ENCODE data around the gene SLC43A2. TPM values are rescaled to one million over a fixed set of nuclear protein-coding genes. Genes with fewer than 3 reads are reported as not detected.

SLC43A2 gene
- polyA plus RNA-seq, 2 of the 4 experiments (the other 2 are of a cell fraction) = 3.5 to 7.0 TPM

DNA sequence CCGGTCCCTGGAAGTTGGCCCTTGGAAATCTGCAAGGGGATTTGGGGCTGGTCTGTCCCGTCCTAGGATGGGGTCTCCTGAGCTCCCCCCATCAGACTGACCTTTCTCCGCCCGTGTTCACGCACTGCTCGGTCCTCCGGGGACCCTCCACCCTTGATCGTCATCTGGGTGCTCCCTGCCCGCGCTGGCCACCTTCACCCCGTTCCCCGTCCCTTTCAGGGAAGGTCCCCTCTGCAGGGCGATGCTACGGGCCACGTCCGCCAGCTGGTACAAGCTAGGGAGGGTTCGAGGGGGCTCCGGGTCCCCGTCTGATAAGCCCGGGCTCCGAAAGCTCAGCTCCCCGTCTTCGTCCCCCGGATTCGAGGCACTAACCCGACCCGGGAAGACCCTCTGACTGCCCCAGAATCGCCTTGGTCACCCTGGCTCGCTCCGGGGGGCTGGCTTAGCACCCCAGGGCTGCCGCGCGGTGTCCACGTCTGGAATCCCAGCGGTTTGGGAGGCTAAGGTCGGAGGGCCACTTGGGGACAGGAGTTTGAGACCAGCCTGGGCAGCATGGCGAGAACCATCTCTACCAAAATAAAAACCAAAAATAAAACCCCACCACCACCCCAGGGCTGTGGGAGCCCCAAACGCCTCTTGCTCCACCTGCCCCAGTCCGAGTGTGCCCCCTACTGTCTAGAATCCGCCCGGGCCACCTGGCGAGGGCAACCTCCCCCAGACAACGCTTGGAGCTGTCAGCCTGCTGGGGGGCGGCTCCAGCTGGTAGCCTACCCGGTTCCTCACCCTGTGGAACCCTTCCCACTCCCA lies 1.1 kb upstream of the SLC43A2 start:
- FAIRE-seq (no peak), DNase-seq (ENCODE audit: low read depth in 1 of 2, low spot score in 1 of 2) (peak; percentile 73 to 76), ATAC-seq (peak; percentile 31 to 49)
- H3K9me3 ChIP-seq = no peaks in the 10 kb centered on the region
- H3K4me3 ChIP-seq = peak overlapping the region; percentile 71
- CTCF ChIA-PET = interaction anchor here (0.5 to 14.7 kb wide), 55 partner anchors 10 to 881 kb away, joined by 3 to 497 read pairs (median 4); partner anchors contain the start of genes CRK, INPP5K, MYO1C and PITPNA
- peak overlapping the region; percentile 95 for H3K4me2 ChIP-seq
- peak overlapping the region; percentile 80 to 88 for H3K27ac ChIP-seq
- POLR2A ChIA-PET = interaction anchor here (0.5 to 3.4 kb wide), 13 partner anchors 12 to 174 kb away, joined by 3 to 49 read pairs (median 9); partner anchors contain the start of genes CRK, INPP5K and PITPNA
- 0 out of 3 replicates have a peak, but pooled peaks cover 4% of the 10 kb centered on the region for H3K4me1 ChIP-seq
- WGBS (ENCODE audit: missing lambda C conversion rate) = 6% methylated on average over 24 of the region's 45 CpGs
- TF ChIP-seq SMC3 (IDR thresholded peaks at IDR 0.05) (peak; percentile 91), MAX (IDR thresholded peaks at IDR 0.05) (peak; percentile 44; the same call in 1 of the 2 replicates), RAD21 (conservative IDR thresholded peaks at IDR 0.05 in 1 of 2, IDR thresholded peaks at IDR 0.05 in 1 of 2) (peak; percentile 93), RNF2 (IDR thresholded peaks at IDR 0.05; ENCODE audit: borderline replicate concordance, low read depth) (peak; percentile 95), KDM1A (IDR thresholded peaks at IDR 0.05; ENCODE audit: low read depth) (0 out of 2 replicates have a peak, but pooled peaks have one; percentile 29), ATOH8 (CRISPR knock-in tag; IDR thresholded peaks at IDR 0.05; ENCODE audit: low read depth) (no peak), RARB (CRISPR knock-in tag; IDR thresholded peaks at IDR 0.05) (no peak), HDAC2 (IDR thresholded peaks at IDR 0.05) (no peak), CHD4 (IDR thresholded peaks at IDR 0.05; ENCODE audit: borderline replicate concordance) (peak; percentile 61; the same call in 1 of the 2 replicates)
- TF ChIP-seq, protein P1, sequence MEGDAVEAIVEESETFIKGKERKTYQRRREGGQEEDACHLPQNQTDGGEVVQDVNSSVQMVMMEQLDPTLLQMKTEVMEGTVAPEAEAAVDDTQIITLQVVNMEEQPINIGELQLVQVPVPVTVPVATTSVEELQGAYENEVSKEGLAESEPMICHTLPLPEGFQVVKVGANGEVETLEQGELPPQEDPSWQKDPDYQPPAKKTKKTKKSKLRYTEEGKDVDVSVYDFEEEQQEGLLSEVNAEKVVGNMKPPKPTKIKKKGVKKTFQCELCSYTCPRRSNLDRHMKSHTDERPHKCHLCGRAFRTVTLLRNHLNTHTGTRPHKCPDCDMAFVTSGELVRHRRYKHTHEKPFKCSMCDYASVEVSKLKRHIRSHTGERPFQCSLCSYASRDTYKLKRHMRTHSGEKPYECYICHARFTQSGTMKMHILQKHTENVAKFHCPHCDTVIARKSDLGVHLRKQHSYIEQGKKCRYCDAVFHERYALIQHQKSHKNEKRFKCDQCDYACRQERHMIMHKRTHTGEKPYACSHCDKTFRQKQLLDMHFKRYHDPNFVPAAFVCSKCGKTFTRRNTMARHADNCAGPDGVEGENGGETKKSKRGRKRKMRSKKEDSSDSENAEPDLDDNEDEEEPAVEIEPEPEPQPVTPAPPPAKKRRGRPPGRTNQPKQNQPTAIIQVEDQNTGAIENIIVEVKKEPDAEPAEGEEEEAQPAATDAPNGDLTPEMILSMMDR (IDR thresholded peaks at IDR 0.05) = peak; percentile 78
- TF ChIP-seq, protein P2, sequence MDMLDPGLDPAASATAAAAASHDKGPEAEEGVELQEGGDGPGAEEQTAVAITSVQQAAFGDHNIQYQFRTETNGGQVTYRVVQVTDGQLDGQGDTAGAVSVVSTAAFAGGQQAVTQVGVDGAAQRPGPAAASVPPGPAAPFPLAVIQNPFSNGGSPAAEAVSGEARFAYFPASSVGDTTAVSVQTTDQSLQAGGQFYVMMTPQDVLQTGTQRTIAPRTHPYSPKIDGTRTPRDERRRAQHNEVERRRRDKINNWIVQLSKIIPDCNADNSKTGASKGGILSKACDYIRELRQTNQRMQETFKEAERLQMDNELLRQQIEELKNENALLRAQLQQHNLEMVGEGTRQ (IDR thresholded peaks at IDR 0.05) = no peak

DNA sequence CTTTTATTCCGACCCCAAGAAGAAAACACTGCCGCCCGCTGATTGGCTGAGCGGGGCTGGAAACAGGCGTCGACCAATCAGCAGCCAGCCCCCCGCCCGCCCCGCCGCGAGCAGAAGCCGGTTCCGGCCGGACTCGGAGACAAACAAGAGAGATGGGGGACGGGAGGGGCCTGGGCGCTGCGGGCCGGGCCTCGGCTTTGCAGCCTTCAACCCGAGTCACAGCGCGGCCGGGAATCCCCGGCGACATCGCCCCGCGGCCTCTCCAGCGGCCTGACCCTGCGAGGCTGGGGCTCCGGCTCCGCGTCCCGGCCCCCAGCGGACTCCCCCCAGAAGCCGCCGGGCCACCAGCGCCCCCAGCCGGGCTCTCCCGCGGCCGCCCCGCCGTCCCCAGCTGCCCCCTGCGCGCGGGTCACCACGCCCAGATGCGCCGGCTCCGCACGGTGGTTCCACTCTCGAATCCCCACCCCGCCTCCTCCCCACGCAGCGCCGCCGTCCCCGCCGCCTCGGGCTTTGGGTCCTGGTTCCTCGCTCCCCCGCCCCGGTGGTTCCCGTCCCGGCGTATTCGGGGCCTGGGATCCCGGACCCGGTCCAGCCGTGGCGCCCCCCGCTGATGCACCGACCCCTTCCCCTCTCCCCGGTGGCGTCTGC lies 346 bp upstream of the SLC43A2 start:
- ATAC-seq (peak; percentile 85 to 88), FAIRE-seq (no peak)
- TF ChIP-seq FOSL2 (IDR thresholded peaks at IDR 0.05) = no peak
- TF ChIP-seq FOSL2 (CRISPR knock-in tag; IDR thresholded peaks at IDR 0.05) = 0 out of 2 replicates have a peak, but pooled peaks have one; percentile 5
- TF ChIP-seq, protein P3, sequence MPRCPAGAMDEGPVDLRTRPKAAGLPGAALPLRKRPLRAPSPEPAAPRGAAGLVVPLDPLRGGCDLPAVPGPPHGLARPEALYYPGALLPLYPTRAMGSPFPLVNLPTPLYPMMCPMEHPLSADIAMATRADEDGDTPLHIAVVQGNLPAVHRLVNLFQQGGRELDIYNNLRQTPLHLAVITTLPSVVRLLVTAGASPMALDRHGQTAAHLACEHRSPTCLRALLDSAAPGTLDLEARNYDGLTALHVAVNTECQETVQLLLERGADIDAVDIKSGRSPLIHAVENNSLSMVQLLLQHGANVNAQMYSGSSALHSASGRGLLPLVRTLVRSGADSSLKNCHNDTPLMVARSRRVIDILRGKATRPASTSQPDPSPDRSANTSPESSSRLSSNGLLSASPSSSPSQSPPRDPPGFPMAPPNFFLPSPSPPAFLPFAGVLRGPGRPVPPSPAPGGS (IDR thresholded peaks at IDR 0.05) = peak; percentile 79; the same call in 2 of the 3 replicates
- TF ChIP-seq EP300 (IDR thresholded peaks at IDR 0.05) = no peak
- peak; percentile 59 for TF ChIP-seq POLR2A (IDR thresholded peaks at IDR 0.05; ENCODE audit: low read length)
- TF ChIP-seq RCOR1 (IDR thresholded peaks at IDR 0.05; ENCODE audit: low read depth, low read length) = 0 out of 2 replicates have a peak, but pooled peaks have one; percentile 5
- TF ChIP-seq, protein P4, sequence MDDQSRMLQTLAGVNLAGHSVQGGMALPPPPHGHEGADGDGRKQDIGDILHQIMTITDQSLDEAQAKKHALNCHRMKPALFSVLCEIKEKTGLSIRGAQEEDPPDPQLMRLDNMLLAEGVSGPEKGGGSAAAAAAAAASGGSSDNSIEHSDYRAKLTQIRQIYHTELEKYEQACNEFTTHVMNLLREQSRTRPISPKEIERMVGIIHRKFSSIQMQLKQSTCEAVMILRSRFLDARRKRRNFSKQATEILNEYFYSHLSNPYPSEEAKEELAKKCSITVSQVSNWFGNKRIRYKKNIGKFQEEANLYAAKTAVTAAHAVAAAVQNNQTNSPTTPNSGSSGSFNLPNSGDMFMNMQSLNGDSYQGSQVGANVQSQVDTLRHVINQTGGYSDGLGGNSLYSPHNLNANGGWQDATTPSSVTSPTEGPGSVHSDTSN (IDR thresholded peaks at IDR 0.05) = no peak
- TF ChIP-seq, protein P1 (IDR thresholded peaks at IDR 0.05) = peak; percentile 62
- peak; percentile 17; the same call in 1 of the 2 replicates for TF ChIP-seq GATA3 (IDR thresholded peaks at IDR 0.05; ENCODE audit: borderline replicate concordance)
- peak; percentile 53; the same call in 1 of the 2 replicates for TF ChIP-seq PHF8 (IDR thresholded peaks at IDR 0.05; ENCODE audit: borderline replicate concordance, low read depth)
- TF ChIP-seq CHD4 (IDR thresholded peaks at IDR 0.05; ENCODE audit: borderline replicate concordance) = no peak
- TF ChIP-seq RFX5 (IDR thresholded peaks at IDR 0.05) = peak; percentile 88
- peak; percentile 88 for TF ChIP-seq SMC3 (IDR thresholded peaks at IDR 0.05)
- peak; percentile 38 to 84; a peak in 4 of 5 replicates for TF ChIP-seq RAD21 (conservative IDR thresholded peaks at IDR 0.05 in 1 of 2, IDR thresholded peaks at IDR 0.05 in 1 of 2)

More for the DNA sequence above, 346 bp upstream of the SLC43A2 start:
- ChIA-PET POLR2A (interaction anchor here (0.6 to 3.4 kb wide), 13 partner anchors 11 to 141 kb away, joined by 3 to 49 read pairs (median 9); partner anchors contain the start of genes INPP5K and PITPNA), CTCF (interaction anchor here (0.7 to 14.7 kb wide), 30 partner anchors 10 to 357 kb away, joined by 3 to 497 read pairs (median 10); partner anchors contain the start of genes INPP5K, MYO1C, PITPNA and RILP)
- WGBS (ENCODE audit: missing lambda C conversion rate) = 1% methylated on average over 27 of the region's 77 CpGs
- peak; percentile 97 to 100 for DNase-seq (ENCODE audit: low read depth in 1 of 2, low spot score in 1 of 2)
- Histone ChIP-seq H3K9me3 (no peaks in the 10 kb centered on the region), H3K4me3 (peak overlapping the region; percentile 71), H3K27ac (peak overlapping the region; percentile 80 to 88), H3K4me2 (peak overlapping the region; percentile 95), H3K4me1 (0 out of 3 replicates have a peak, but pooled peaks cover 4% of the 10 kb centered on the region)
